Endometrium (tissue), 2 donors: ENCODE results near the gene KCNH2.

Source experiments
- FAIRE-seq: peaks from 2 replicates; lab custom pipeline; 2012; peaks lifted over from hg19 to GRCh38; lab: Jason Lieb, UNC
- donor health status: control.
- donor health status: control.

The KCNH2 gene

DNA sequence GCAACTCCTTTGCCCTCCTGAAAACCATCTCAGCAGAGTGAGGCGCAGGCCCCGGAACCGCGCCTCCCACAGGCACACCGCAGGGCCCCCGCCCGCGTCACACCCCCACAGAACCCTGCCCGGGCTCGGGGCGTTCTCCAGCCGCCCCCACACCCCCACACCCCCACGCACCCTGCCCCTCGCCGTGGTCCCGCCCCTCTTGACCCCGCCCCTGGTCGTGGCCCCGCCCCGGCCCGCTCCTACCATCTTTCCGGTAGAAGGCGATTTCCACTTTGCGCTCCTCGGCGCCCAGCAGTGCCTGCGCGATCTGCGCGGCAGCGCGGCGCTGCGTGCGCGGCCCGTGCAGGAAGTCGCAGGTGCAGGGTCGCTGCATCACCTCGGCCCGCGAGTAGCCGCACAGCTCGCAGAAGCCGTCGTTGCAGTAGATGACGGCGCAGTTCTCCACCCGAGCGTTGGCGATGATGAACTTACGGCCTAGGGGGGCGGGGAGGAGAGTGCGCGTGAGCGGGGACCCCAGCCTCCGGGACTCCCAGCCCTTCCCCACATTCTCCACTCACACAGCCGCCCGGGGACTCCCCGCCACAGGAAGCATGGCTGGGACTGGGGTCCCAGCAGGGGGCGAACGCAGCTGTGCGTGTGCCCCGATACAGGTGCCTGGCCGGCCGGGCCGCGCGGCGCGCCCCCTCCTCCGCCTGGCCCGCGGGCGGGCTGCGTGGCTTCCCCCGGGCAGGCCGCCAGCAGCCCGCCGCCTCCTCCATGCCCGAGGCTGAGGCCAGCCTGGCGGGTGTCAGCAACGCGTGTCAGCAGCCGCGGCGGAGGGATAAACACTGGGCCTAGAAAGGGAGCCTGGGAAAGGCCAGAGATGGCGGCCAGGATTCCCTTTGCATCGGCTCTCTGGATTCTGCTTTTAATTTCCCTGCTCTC lies 3.4 kb downstream of the KCNH2 start:
- FAIRE-seq = no peak

DNA sequence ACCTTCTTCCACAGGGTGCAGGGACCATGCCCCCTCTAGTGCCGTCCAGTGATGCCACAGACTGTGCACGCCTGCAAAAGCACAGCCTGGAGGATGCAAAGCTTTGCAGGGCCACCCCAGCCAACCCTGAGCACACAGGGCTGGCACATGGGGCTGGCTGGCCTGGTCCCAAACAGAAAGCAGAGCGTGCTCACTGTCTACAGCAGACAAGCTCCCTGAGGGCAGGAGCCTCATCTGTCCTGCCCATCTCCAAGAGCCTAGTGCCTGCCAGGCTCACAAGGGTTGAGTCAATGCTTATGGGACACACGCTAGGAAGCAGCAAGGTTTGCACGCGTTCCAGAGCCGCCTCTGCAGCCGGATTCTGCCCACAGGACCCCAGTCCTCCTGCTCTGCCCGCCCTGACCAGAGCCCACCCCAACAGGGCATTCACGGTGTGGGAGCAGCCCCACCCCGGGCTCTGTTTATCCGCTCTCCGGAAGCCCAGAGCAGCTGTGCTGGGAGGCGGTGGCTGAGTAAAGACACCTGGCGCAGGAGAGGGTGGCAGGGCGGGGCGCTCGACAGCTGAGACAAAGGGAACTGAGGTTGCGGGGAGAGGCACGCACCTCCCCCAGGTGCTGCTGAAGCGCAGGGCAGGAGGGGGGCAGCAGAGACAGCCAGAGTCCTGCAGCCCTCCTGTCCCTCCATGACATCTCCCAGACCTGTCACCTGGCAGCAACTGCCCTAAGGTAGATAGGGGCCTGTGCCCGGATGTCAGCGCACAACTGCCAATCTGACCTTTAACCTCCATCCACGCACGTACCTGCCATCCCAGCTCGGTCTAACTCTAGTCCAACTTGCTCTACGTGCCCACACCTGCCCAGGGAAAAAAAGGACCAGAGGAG lies 4.3 kb downstream of the KCNH2 start:
- FAIRE-seq = no peak

DNA sequence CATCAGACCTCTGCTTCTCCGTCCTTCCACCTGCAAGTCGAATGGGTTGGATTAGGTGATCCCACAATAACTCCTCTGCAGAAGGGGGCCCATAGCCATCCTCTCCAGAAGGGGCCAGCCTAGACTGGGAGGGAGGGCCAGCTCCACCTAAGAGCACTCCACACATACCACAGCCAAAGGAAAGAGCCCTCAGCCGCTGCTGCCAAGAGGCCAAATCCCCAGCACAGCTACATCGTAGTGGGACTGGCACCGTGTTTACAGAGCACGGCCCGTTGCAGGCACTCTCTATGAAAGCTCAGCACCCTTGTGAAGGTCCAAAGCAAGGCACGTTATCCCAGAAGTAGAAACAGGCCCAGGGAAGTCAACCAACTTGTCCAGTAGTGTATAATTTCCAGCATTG lies 5.4 kb downstream of the KCNH2 start:
- no peak for FAIRE-seq

DNA sequence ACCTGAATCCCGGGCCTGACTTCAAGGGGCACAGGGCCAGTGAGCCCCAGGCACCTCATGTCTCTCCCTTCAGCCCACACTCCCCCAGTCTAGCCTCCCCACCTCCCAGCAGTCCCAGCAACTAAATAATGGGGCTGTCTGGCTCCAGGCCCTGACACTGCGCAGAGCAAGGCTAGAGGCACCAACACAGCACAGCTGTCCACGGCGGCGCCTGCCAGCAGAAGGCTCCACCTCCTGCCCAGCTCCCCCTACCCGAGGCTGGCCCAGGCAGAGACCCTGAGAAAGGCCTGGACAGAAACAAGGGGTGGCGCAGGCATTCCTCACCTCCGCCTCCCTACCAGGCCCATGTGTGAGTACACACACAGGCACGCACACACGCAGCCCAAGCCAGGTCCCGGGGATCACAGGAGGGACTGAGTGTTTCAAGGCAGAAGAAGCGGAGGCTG lies 6.1 kb downstream of the KCNH2 start:
- no peak for FAIRE-seq

DNA sequence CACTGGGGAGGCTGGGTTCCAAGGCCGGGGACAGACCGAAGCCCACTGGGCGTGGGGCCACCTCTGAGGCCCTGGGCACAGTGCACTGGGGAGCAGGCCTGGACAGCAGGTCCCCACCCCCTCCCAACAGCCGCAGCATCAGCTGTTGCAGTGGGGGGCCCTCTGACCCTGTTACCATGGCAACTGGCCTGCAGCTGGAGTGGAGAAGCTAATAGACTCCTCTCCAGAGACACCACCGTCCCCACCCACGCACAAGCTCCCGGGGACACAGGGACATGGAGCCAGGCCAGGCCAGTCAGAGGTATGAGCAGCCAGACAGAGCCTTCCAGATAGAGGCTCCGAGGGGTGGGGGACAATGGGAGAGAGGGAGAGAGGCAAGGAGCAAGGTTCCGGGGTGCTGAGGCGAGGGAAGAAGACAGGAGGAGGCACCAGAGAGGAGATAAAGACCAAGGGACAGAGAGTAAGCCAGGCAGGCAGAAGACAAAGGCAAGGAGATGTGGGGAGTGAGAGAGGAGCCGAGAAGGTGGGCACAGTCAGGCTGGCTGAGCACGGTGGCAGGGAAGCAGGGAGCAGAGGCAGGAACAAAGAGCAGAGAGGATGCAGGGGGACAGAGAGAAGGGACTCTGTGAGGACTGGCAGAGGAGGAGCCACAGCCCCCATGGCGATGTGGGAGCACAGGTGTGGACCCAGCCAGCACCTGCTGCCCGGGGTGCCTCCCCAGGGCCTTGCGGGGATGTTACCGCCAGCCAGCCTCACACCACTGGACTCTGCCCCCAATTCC lies 6.7 kb downstream of the KCNH2 start:
- FAIRE-seq = no peak

DNA sequence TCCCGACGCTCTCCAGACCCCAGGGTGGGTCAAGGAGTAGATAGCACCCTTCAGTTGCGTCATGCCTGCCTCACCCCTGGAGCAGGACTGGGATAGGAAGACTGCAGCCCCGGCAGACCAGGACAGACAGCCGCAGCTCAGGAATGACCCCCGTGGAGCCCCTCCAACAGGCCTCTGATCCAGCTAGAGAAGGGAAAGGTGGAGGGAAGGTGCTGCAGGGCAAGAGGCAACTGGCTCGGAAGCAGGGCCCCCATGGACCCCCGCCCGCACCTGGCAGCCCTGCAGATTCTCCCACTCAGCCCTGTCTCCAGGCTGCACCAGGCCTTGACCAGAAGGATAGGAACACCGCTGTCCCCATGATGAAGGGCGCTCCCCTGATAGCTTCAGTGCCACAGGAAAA lies 7.7 kb downstream of the KCNH2 start:
- no peak for FAIRE-seq

DNA sequence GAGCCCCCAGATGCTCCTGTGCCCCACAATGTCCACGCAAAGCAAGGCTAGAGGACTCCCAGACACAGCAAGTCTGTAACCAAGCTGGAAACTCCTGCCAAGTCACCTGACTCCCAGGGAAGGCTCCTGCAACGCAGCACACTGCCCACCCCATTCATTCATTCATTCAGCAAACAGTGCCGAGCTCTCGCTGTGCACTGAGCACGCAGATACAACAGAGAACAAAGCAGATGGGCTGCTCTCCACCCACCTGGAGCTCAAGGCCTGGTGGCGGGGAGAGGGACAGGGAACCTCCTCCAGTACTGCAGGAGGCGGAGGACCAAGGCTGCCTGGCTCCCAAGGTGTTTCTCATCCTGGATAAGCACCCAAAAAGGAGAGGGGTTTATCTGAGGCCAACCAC lies 8.6 kb downstream of the KCNH2 start:
- FAIRE-seq = no peak

DNA sequence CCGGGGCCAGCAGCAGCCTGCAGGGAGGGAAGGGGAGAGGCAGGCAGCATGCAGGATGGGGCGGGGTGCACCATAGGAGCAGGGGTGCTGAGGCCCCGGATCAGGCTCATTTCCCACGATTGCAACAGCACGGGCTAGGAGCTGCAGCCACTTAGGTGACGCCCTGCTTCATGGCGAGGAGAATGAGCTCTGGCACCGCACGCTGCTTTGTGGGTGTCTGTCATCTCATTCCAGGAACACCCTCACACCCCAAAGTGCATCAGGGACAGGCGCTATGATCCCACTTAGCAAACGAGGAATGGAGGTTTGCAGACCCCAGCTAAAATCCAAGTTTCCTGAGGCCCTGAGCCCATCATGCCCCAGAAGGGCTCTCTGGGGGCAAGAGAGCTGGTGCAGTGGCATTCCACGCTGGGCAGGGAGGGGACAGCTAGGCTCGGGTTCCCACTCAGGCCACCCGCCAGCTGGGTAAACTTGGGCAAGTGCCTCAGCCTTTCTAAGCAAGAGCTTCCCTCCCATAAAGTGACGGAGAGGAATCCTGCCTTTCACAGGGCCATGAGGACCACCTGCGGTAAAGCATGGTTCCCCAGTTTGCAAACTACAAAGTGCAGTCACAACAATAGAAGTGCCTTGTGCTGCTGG lies 9.3 kb downstream of the KCNH2 start:
- no peak for FAIRE-seq

DNA sequence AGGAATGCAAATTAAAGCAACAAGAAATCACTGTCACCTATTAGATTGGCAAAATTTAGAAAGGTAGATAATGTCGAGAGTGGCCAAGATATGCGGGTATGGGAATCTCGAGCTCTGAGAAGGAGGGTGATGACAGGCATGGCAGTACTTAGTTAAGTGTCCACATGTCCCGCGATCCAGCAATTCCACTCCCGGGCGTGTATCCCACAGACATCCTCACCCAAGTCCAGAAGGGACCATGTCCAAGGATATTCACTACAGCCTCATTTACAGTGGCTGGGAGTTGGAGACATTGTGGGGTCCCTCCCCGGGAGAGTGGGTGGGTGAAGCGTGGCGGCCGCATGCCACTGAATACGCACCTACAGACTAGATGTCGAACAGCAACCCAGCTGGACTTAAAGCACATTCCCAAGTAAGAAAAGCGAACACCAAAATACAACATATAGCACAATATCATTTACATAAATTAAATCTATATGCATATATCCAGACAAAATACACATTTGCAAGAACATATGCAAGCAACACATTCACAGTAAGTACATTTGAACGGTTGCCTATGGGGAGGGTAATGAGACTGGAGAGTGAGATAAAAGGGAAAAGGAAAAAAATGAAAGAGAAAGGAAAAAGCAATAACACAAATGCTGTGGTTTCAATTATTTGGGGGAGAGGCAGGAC lies 9.9 kb downstream of the KCNH2 start:
- no peak for FAIRE-seq

DNA sequence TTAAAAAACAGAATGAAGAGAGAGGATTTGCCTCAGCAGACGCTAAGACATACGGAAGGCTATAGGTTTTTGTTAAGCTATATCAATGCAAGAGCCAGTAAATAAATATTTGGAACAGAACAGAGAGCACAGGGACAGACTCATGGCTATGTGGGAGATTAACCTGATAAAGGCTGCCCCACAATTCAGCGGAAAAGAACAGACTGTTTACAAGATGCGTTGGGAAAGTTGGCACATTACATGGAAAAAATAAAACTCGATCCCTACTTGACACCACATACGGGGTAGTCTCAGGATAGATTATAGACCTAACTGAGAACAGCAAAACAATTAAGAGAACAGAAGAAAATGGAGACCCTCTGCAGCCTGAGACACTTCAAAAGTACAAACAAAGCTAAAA lies 10.8 kb downstream of the KCNH2 start:
- FAIRE-seq = no peak

DNA sequence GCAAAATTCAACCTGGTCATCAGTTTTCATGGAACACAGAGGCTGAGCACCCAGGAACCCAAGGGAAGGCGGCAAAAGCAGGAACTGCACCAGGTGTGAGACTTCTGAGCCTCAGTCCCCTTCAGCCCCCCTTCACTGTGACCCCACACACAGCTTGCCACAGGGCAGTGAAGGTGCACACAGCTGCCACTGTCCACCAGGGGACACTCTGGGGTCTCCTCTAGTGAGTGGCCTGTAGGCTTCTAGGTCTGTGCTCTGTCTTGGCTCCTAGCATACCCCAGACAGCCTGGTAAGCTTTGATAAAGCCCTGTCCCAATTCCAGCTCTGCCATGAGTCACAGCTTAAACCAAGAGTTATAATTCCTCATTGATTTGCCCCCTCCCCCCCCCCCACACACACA lies 12.1 kb downstream of the KCNH2 start:
- no peak for FAIRE-seq

DNA sequence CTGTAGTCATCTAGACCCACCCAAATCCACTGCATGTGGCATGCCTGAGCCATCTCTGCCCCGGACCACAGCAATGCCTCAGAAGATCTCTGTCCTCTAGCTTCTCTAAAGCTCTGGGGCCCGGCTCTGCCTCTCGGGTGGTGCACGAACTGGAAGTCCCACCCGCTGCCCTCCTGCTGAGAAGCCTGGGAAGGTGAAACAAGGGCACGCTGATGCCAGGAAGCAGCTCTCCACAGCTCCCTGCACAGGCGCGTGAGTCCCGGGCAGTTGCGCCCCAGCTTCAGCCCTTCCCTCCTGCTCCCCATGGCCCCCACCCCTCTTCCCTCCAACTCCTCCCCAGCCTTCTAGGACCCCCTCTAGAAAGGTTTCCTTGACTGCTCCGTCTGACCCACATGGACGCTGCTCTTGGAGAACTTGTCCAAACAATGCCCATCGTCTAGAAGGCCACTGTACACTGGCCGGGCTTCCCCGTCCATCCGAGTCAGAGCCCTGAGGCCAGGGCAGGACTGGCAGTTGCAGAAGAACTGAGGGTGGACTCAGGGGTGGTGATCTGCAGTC lies 12.8 kb downstream of the KCNH2 start:
- no peak for FAIRE-seq

DNA sequence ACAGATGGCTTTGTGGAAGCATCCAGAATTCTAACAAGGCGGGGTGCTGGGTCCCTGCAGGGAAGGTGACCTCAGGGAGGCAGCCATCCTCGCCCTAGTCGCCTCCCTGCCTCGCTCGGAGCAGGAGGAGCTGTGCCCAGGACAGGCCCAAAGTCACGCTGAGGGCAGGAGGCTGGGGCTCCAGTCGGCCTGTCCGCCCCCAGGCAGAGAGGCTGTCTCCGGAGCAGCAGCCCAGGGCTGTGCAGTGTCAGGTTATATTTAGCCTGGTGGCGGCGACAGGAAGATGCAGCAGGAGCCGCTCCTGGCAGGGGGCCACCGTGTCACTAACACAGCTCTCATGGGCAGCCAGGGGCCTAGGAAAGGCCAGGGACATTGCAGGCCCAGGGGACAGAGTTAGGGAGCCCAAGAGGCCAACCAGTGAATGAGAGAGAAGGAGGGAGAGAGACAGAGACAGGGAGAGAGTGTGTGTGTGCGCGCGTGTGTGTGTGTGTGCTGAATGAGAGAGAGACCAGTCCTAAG lies 13.5 kb downstream of the KCNH2 start:
- FAIRE-seq = no peak

DNA sequence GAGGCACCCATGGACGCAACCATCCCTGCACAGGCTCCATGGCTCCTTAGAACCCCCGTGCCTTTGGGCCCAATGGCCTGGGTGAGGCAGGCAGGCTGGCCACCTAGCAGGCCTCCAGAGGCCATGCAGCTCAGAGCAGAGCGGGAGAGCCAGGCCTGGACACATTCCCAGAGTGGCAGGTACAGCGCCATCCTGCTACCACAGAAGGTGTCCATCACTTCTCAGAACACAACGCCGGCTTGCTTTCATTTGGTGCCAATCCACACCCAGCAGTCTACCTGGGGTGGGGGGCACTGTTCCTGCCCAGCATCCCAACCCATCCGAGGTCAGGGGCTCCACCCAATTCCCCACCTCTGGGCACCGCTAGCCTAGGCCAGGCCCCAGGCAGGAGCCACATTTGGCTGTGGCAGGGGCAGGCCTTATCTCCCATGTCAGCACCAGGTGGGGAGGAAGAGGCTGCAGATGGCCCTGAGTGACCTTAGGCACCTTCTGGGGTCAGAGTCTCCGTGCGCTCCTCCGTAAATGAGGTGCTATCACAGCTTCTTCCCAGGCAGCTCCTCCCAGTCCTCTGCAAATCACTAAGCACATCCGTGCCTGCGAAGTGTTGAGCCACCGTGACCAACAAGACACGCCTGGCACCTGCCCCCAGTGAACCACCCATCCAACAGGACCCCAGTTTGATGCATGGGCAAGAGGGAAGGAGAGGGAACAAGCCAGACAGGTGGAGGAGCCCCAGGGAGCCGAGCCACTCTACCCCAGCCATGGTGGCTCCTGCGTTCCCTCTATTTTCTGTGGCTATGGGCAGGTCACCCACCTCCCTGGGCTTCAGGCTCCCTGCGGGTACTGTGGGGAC lies 14.2 kb downstream of the KCNH2 start:
- FAIRE-seq = no peak

DNA sequence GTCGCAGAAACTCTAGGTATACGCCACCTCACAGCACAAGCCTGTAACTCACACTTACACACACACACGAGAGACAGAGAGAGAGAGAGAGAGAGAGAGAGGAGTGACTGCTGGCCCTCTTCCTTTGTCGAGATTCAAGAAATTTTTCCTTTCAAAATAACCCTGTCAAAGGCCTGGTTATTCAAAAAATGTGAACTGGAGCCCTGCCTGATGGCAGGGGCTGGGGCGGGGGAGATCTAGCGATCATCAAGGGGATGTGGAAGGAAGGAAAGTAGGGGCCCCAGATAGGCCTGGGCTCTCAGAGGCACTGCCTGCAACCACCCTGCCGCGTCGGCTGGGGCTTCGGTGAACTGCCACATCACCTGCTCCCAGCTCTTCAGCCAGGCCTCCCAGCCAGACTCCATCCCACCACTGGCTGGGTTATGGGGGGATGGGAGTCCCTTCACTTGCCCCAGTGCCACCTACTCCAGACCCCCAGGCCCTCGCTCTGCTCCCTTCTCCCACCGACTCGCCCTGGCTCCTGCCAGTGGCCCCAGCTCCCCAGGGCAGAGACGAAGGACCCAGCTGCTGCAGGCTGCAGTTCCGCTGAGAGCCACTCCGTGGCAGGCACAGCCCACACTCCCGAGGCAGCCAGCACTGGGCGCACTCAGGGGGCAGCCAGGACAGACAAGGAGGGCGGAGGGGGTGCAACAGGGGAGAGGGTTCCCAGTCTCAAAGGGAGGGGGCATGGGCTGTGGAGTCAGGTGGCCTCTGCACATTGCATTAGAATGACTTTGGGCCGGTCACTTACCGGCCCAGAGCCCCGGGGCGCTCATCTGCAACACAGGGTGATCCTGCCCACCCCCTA lies 15.3 kb downstream of the KCNH2 start:
- no peak for FAIRE-seq

DNA sequence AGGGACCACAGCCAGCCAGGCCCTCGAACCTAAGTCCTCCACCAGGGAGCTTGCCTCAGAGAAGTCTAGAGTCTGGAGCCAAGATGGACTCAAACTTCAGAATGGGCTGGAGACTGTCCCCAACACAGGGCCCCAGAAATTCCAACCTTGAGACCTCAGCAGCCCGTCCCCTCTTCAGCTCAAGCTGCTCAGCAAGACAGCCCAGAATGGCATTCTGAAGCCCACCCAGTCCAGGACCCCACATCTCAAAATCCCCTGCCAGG lies 15.9 kb downstream of the KCNH2 start:
- no peak for FAIRE-seq

DNA sequence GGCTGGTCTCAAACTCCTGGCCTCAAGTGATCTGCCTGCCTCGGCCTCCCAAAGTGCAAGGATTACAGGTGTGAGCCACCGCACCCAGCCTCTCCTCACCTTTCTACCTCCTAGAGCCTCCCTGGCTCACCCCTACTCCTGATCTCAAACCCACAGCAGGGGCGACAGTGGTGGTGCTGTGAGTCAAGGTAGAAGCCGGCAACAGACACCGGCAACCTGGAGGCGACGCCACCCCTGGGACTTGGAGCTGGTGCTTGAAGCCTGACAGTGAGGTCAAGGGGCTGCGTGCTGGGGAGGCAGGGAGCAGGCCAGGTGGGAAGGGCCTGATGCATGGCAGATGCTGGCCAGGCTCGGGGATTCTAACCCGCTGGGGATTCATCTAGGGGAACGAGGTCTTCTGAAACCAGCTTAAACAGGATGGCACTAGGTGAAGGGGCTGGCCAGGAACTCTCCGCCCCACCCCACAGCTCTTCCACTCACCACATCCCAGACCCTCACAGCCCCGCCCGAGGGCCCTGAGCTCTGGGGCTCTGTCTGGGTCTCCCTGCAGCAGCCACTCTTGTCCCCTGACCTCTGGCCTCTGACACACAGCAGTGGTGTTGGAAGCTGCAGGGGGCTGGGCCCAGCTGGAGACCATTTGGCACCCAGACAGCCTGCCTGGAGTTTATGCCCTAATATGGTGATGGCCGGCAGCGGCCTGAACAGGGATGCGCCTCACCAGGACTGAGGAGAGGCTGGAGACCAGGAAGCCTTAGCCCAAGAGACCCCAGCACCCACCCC lies 16.4 kb downstream of the KCNH2 start:
- FAIRE-seq = no peak
